HepG2 (cell line): ENCODE measurements around the gene ABCB6. TPM values are rescaled to one million over a fixed set of nuclear protein-coding genes. Genes with fewer than 3 reads are reported as not detected.

Experiments
- ADNP ChIP-seq: sonication (generic); formaldehyde crosslinking; IDR thresholded peaks from 2 replicates; pipeline ENCODE4 v1.4.0; 2020; ENCODE audit warnings: missing genetic modification reagents
- DNMT1 ChIP-seq: sonication (generic); formaldehyde crosslinking; IDR thresholded peaks from 2 replicates; pipeline ENCODE4 v1.5.1; 2020; ENCODE audit warnings: mild to moderate bottlenecking, missing genetic modification reagents
- FOXO4 ChIP-seq: sonication (generic); formaldehyde crosslinking; conservative IDR thresholded peaks from 2 replicates; pipeline ENCODE4 v1.8.1; 2023; ENCODE audit warnings: missing genetic modification reagents
- HMGA1 ChIP-seq: sonication (generic); formaldehyde crosslinking; conservative IDR thresholded peaks from 2 replicates; pipeline ENCODE4 v1.4.0; 2020; ENCODE audit warnings: missing genetic modification reagents
- NFKB2 ChIP-seq: sonication (generic); formaldehyde crosslinking; IDR thresholded peaks from 2 replicates; pipeline ENCODE4 v1.4.0; 2020; ENCODE audit warnings: missing genetic modification reagents, borderline replicate concordance
- PRDM4 ChIP-seq: sonication (generic); formaldehyde crosslinking; IDR thresholded peaks from 2 replicates; pipeline ENCODE4 v1.9.0; 2021; ENCODE audit warnings: missing genetic modification reagents, borderline replicate concordance
- REXO4 ChIP-seq: sonication (generic); formaldehyde crosslinking; IDR thresholded peaks from 2 replicates; pipeline ENCODE4 v1.8.0; 2022; ENCODE audit warnings: missing genetic modification reagents, mild to moderate bottlenecking, borderline replicate concordance
- RFX5 ChIP-seq: IDR thresholded peaks from 2 replicates; pipeline ENCODE4 v1.6.1; 2011; ENCODE audit warnings: low read depth, low read length, improper control_type of control experiment
- SMAD1 ChIP-seq: sonication (generic); formaldehyde crosslinking; IDR thresholded peaks from 2 replicates; pipeline ENCODE4 v1.4.0; 2020; ENCODE audit warnings: missing genetic modification reagents, low read depth, mild to moderate bottlenecking, borderline replicate concordance
- SMYD3 ChIP-seq: sonication (generic); formaldehyde crosslinking; IDR thresholded peaks from 2 replicates; pipeline ENCODE4 v1.8.1; 2023; ENCODE audit warnings: mild to moderate bottlenecking, missing genetic modification reagents
- SP1 ChIP-seq, 2 experiments: fragments of 450-650 bp in 1 of 2; sonication (generic) in 1 of 2; formaldehyde crosslinking in 1 of 2; IDR thresholded peaks; 2 replicates each; pipeline versions ENCODE4 v1.4.0 to v1.6.1; 2016 to 2020; ENCODE audit warnings: missing genetic modification reagents in 1 of 2
- SRSF4 ChIP-seq: fragments of 200-400 bp; formaldehyde crosslinking; IDR thresholded peaks from one replicate; pipeline ENCODE4 v1.6.1; 2018; ENCODE audit warnings: mild to moderate bottlenecking, low read depth, low read length, moderate library complexity; ENCODE audit not compliant: poor library complexity, severe bottlenecking
- SYNCRIP ChIP-seq: fragments of 200-400 bp; formaldehyde crosslinking; IDR thresholded peaks from 2 replicates; pipeline ENCODE4 v1.6.1; 2018; ENCODE audit warnings: mild to moderate bottlenecking, low read depth, low read length; ENCODE audit not compliant: insufficient read depth
- TMF1 ChIP-seq: sonication (generic); formaldehyde crosslinking; IDR thresholded peaks from 2 replicates; pipeline ENCODE4 v1.8.1; 2022; ENCODE audit warnings: low read depth, missing genetic modification reagents
- ZBTB4 ChIP-seq: sonication (generic); formaldehyde crosslinking; IDR thresholded peaks from 2 replicates; pipeline ENCODE4 v1.4.0; 2020; ENCODE audit warnings: missing genetic modification reagents, mild to moderate bottlenecking, borderline replicate concordance
- ZNF512 ChIP-seq: sonication (generic); formaldehyde crosslinking; IDR thresholded peaks from 2 replicates; pipeline ENCODE4 v1.4.0; 2020; ENCODE audit warnings: mild to moderate bottlenecking, missing genetic modification reagents
- ZNF768 ChIP-seq: sonication (generic); formaldehyde crosslinking; IDR thresholded peaks from 2 replicates; pipeline ENCODE4 v1.4.0; 2020; ENCODE audit warnings: missing genetic modification reagents
- polyA plus RNA-seq, 8 experiments: library from polyadenylated mRNA; depleted of rRNA in 3 of 8; stranded (reverse) in 7 of 8; unstranded in 1 of 8; fragments of >200 nt; fragmentation: Illumina TruSeq in 4 of 8; extraction: Trizol in 4 of 8; gene quantifications; 2 replicates each; pipeline versions ENCODE4 v1.2.1 to v1.2.3, GENCODE V29; 2011 to 2016; ENCODE audit warnings: low read depth in 4 of 8, missing spikeins in 1 of 8, mixed read lengths in 1 of 8; ENCODE audit not compliant: insufficient read depth in 1 of 8
- total RNA-seq, 5 experiments: library from RNA; depleted of rRNA; stranded (reverse); fragments of >200 nt; fragmentation: Illumina TruSeq; extraction: Trizol; gene quantifications; 2 replicates each; pipeline ENCODE4 v1.2.3, GENCODE V29; 2016; ENCODE audit warnings: low read depth in 1 of 5

The ABCB6 gene
- total and polyA plus RNA-seq, 2 of the 13 experiments (the other 11 are each of a cell fraction or from before 2014, with no cell fraction given) = 91.1 to 137 TPM

GRCh38 chr2:219177552-219178376, 41.0 kb downstream of the ABCB6 start, which contains the start of gene RETREG2 (continued):
- TF ChIP-seq PRDM4 (CRISPR knock-in tag) = no peak
- TF ChIP-seq FOXO4 = 0 out of 2 replicates have a peak, but pooled peaks have one; percentile 71
- TF ChIP-seq SP1 (IDR thresholded peaks at IDR 0.05) = no peak
- no peak for TF ChIP-seq SP1 (CRISPR knock-in tag; IDR thresholded peaks at IDR 0.05)
- no peak for TF ChIP-seq SRSF4
- 0 out of 2 replicates have a peak, but pooled peaks have one; percentile 47 for TF ChIP-seq REXO4 (CRISPR knock-in tag)
- TF ChIP-seq SMAD1 (CRISPR knock-in tag) = no peak; the same call in 1 of the 2 replicates
- no peak for TF ChIP-seq SMYD3 (CRISPR knock-in tag)
- TF ChIP-seq SYNCRIP = no peak
- peak; percentile 31; the same call in 1 of the 2 replicates for TF ChIP-seq ZBTB4 (CRISPR knock-in tag)
- TF ChIP-seq ADNP (CRISPR knock-in tag) = no peak
- TF ChIP-seq NFKB2 (CRISPR knock-in tag) = peak; percentile 76; the same call in 1 of the 2 replicates
- no peak for TF ChIP-seq RFX5
- TF ChIP-seq DNMT1 (CRISPR knock-in tag) = 0 out of 2 replicates have a peak, but pooled peaks have one; percentile 27
- no peak for TF ChIP-seq HMGA1 (CRISPR knock-in tag)
- TF ChIP-seq TMF1 (CRISPR knock-in tag) = peak; percentile 59
- TF ChIP-seq ZNF768 (CRISPR knock-in tag) = peak; percentile 15; the same call in 1 of the 2 replicates
- no peak for TF ChIP-seq ZNF512
